ENCODE results near the gene CACNA1A.

DNA sequence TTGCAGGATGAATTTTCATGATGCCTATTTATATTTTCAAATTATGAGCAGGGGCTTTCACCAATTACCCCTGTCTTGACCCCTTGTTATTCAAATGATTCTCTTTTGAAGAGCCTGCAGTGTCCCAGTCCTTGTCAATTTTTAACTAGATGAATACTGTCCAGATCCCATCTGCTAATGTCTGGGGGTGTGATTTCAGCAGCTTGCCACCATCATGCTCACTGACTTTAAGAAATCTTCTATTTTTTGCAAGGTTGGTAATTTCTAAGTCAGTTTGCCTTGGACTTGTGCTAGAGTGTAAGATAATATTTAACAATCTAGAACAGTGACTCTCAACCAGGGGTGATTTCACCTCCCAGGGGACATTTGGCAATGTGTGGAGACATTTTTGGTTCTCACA is 106.0 kb downstream of the CACNA1A start:
- TF ChIP-seq POLR2AphosphoS5 (IDR thresholded peaks at IDR 0.05; ENCODE audit: low read depth, low read length), result no peak
- TF ChIP-seq POLR2A (IDR thresholded peaks at IDR 0.05; ENCODE audit: low read depth, low read length), result no peak
- TF ChIP-seq TAF1 (IDR thresholded peaks at IDR 0.05; ENCODE audit: borderline replicate concordance, low read depth, low read length), result no peak
